K562 (cell line): ENCODE data around the gene TAC3. TPM values are rescaled to one million over a fixed set of nuclear protein-coding genes. Genes with fewer than 3 reads are reported as not detected.

Experiments
- ATF7 ChIP-seq: fragments of 450-650 bp; IDR thresholded peaks from 2 replicates; pipeline ENCODE4 v1.7.1; 2014; ENCODE audit warnings: mild to moderate bottlenecking, moderate library complexity
- BCL6 ChIP-seq: fragments of 250-450 bp; sonication (Bioruptor Pico); IDR thresholded peaks from 2 replicates; pipeline ENCODE4 v1.4.0; 2020
- CEBPG ChIP-seq, 3 experiments: fragments of 200-800 bp in 1 of 3; sonication (Bioruptor generic) in 1 of 3; sonication (generic) in 1 of 3; formaldehyde crosslinking in 1 of 3; IDR thresholded peaks in 2 of 3; conservative IDR thresholded peaks in 1 of 3; 2 replicates each; pipeline versions ENCODE4 v1.6.1 to v1.8.0; 2016 to 2022; ENCODE audit warnings: missing compliant biosample characterization in 2 of 3, missing genetic modification characterization in 2 of 3, mild to moderate bottlenecking in 1 of 3, missing genetic modification reagents in 1 of 3
- COPS2 ChIP-seq: fragments of 450-650 bp; conservative IDR thresholded peaks from 2 replicates; pipeline ENCODE4 v1.6.1; 2016; ENCODE audit warnings: mild to moderate bottlenecking, moderate library complexity
- ESRRA ChIP-seq: fragments of 450-650 bp; IDR thresholded peaks from 2 replicates; pipeline ENCODE4 v1.6.1; 2014; ENCODE audit warnings: low read depth, mild to moderate bottlenecking, moderate library complexity, borderline replicate concordance
- GABPB2 ChIP-seq: fragments of 250-450 bp; sonication (Bioruptor Pico); conservative IDR thresholded peaks from 2 replicates; pipeline ENCODE4 v1.5.1; 2021; ENCODE audit warnings: mild to moderate bottlenecking
- NR2C2 ChIP-seq, 2 experiments: fragments of 200-800 bp in 1 of 2; sonication (Bioruptor generic) in 1 of 2; sonication (generic) in 1 of 2; formaldehyde crosslinking in 1 of 2; IDR thresholded peaks; 2 replicates each; pipeline versions ENCODE4 v1.6.1 to v1.8.0; 2016 to 2022; ENCODE audit warnings: mild to moderate bottlenecking in 1 of 2, missing compliant biosample characterization in 1 of 2, missing genetic modification characterization in 1 of 2, missing genetic modification reagents in 1 of 2
- RBM22 ChIP-seq: fragments of 200-400 bp; formaldehyde crosslinking; IDR thresholded peaks from 2 replicates; pipeline ENCODE4 v1.6.1; 2018; ENCODE audit warnings: low read length, low read depth; ENCODE audit not compliant: poor library complexity, severe bottlenecking
- SMC3 ChIP-seq: conservative IDR thresholded peaks from 2 replicates; pipeline ENCODE4 v1.6.1; 2011; ENCODE audit warnings: low read depth, low read length, improper control_type of control experiment; ENCODE audit not compliant: insufficient read depth
- THRAP3 ChIP-seq: fragments of 450-650 bp; IDR thresholded peaks from 2 replicates; pipeline ENCODE4 v1.6.1; 2016; ENCODE audit warnings: mild to moderate bottlenecking, inconsistent platforms, borderline replicate concordance
- WHSC1 ChIP-seq: IDR thresholded peaks from one replicate; pipeline ENCODE4 v1.6.1; 2012; ENCODE audit warnings: low read length, control low read depth, inconsistent platforms
- ZC3H11A ChIP-seq: IDR thresholded peaks from 2 replicates; pipeline ENCODE4 v1.6.1; 2012; ENCODE audit warnings: low read depth, low read length, improper control_type of control experiment
- polyA plus RNA-seq, 8 experiments: library from polyadenylated mRNA; depleted of rRNA in 4 of 8; stranded (reverse) in 5 of 8; unstranded in 3 of 8; fragments of >200 nt; fragmentation: Nextera tagmentation in 2 of 8; fragmentation: Illumina TruSeq in 1 of 8; extraction: Ambion mirVana in 2 of 8; extraction: Trizol in 1 of 8; gene quantifications; 2 replicates each; pipeline versions ENCODE4 v1.2.1 to v1.2.3, GENCODE V29; 2011 to 2014; ENCODE audit warnings: inconsistent platforms in 1 of 8, missing spikeins in 1 of 8
- total RNA-seq, 7 experiments: library from RNA; depleted of rRNA in 6 of 7; stranded (reverse); fragments of >200 nt in 6 of 7; fragmentation: Illumina TruSeq in 2 of 7; extraction: Trizol in 2 of 7; gene quantifications; 2 replicates each; pipeline versions ENCODE4 v1.2.1 to v1.2.3, GENCODE V29; 2011 to 2021; ENCODE audit warnings: low replicate concordance in 1 of 7
- TF ChIP-seq, protein P1 (sequence below), 2 experiments: fragments of 450-650 bp; conservative IDR thresholded peaks; 2 replicates each; pipeline ENCODE4 v1.6.1; 2017; ENCODE audit warnings: mild to moderate bottlenecking in 2 of 2, moderate library complexity in 2 of 2
- TF ChIP-seq, protein P2 (sequence below), 2 experiments: fragments of 250-450 bp in 1 of 2; fragments of 450-650 bp in 1 of 2; sonication (Bioruptor Pico) in 1 of 2; IDR thresholded peaks; 2 replicates each; pipeline versions ENCODE4 v1.6.1 to v1.8.0; 2016 to 2021; ENCODE audit warnings: mild to moderate bottlenecking in 2 of 2, moderate library complexity in 2 of 2, missing compliant biosample characterization in 1 of 2, missing genetic modification characterization in 1 of 2
- TF ChIP-seq, protein P3 (sequence below): fragments of 250-450 bp; sonication (Bioruptor Pico); IDR thresholded peaks from 2 replicates; pipeline ENCODE4 v1.8.0; 2021; ENCODE audit warnings: borderline replicate concordance, mild to moderate bottlenecking, moderate library complexity; ENCODE audit not compliant: poor library complexity, severe bottlenecking
- TF ChIP-seq, protein P4 (sequence below): sonication (generic); formaldehyde crosslinking; IDR thresholded peaks from 2 replicates; pipeline ENCODE4 v1.8.0; 2022; ENCODE audit warnings: mild to moderate bottlenecking, missing genetic modification reagents

The TAC3 gene
- total and polyA plus RNA-seq, 9 of the 15 experiments (the other 6 are each of a cell fraction or from before 2014, with no cell fraction given), result 0.29 to 2.8 (median 1.4) TPM

DNA sequence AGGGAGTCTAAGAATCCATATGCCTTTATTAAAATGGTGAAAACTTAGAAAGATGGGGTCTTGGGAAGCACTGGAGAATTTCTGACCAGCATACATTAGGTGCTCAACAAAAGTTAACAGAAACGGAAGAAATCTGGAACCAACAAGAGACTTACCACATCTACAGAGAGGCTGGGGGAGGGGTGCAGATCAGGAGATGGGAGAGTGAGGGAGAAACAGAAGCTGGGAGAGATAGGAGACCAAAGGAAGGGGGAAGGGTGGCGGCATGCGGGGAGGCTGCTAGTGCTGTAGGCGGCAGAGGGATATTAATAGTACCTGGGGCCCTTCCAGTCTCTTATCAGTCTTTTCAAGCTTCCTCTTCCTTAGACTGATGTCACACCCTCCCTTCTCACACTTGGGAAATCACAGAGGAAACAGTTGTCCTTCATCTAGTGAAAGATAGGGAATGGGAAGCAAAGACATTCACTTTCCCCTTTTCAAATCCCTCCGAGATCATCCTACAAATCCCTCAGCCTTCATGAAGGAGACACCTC lies 28.1 kb downstream of the TAC3 start (continued):
- TF ChIP-seq, protein P1, sequence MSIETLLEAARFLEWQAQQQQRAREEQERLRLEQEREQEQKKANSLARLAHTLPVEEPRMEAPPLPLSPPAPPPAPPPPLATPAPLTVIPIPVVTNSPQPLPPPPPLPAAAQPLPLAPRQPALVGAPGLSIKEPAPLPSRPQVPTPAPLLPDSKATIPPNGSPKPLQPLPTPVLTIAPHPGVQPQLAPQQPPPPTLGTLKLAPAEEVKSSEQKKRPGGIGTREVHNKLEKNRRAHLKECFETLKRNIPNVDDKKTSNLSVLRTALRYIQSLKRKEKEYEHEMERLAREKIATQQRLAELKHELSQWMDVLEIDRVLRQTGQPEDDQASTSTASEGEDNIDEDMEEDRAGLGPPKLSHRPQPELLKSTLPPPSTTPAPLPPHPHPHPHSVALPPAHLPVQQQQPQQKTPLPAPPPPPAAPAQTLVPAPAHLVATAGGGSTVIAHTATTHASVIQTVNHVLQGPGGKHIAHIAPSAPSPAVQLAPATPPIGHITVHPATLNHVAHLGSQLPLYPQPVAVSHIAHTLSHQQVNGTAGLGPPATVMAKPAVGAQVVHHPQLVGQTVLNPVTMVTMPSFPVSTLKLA (conservative IDR thresholded peaks at IDR 0.05), result peak; percentile 72 to 90
- TF ChIP-seq NR2C2 (CRISPR knock-in tag; IDR thresholded peaks at IDR 0.05) (no peak), NR2C2 (tag; IDR thresholded peaks at IDR 0.05) (peak; percentile 52), GABPB2 (CRISPR knock-in tag) (no peak), BCL6 (peak; percentile 32; the same call in 1 of the 2 replicates), ZC3H11A (no peak), CEBPG (CRISPR knock-in tag; IDR thresholded peaks at IDR 0.05) (no peak), CEBPG (tag; conservative IDR thresholded peaks at IDR 0.05 in 1 of 2, IDR thresholded peaks at IDR 0.05 in 1 of 2) (peak; percentile 6 to 52; a peak in 1 of 4 replicates), RBM22 (no peak), WHSC1 (no peak), THRAP3 (peak; percentile 21; the same call in 1 of the 2 replicates), COPS2 (no peak), ESRRA (peak; percentile 79), SMC3 (no peak), ATF7 (peak; percentile 97)
- TF ChIP-seq, protein P2, sequence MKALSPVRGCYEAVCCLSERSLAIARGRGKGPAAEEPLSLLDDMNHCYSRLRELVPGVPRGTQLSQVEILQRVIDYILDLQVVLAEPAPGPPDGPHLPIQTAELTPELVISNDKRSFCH (CRISPR knock-in tag; IDR thresholded peaks at IDR 0.05), result no peak
- TF ChIP-seq, protein P2 (tag; IDR thresholded peaks at IDR 0.05), result peak; percentile 63; the same call in 1 of the 2 replicates
- TF ChIP-seq, protein P3, sequence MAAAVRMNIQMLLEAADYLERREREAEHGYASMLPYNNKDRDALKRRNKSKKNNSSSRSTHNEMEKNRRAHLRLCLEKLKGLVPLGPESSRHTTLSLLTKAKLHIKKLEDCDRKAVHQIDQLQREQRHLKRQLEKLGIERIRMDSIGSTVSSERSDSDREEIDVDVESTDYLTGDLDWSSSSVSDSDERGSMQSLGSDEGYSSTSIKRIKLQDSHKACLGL (CRISPR knock-in tag), result no peak
- TF ChIP-seq, protein P4, sequence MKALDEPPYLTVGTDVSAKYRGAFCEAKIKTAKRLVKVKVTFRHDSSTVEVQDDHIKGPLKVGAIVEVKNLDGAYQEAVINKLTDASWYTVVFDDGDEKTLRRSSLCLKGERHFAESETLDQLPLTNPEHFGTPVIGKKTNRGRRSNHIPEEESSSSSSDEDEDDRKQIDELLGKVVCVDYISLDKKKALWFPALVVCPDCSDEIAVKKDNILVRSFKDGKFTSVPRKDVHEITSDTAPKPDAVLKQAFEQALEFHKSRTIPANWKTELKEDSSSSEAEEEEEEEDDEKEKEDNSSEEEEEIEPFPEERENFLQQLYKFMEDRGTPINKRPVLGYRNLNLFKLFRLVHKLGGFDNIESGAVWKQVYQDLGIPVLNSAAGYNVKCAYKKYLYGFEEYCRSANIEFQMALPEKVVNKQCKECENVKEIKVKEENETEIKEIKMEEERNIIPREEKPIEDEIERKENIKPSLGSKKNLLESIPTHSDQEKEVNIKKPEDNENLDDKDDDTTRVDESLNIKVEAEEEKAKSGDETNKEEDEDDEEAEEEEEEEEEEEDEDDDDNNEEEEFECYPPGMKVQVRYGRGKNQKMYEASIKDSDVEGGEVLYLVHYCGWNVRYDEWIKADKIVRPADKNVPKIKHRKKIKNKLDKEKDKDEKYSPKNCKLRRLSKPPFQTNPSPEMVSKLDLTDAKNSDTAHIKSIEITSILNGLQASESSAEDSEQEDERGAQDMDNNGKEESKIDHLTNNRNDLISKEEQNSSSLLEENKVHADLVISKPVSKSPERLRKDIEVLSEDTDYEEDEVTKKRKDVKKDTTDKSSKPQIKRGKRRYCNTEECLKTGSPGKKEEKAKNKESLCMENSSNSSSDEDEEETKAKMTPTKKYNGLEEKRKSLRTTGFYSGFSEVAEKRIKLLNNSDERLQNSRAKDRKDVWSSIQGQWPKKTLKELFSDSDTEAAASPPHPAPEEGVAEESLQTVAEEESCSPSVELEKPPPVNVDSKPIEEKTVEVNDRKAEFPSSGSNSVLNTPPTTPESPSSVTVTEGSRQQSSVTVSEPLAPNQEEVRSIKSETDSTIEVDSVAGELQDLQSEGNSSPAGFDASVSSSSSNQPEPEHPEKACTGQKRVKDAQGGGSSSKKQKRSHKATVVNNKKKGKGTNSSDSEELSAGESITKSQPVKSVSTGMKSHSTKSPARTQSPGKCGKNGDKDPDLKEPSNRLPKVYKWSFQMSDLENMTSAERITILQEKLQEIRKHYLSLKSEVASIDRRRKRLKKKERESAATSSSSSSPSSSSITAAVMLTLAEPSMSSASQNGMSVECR, result no peak
